ENCODE results near the gene CYP2W1.
"Not testable (repeated sequence)": the region's sequence is repeated elsewhere in the genome, so short reads cannot be mapped to it uniquely, and the experiment has no call there.

The CYP2W1 gene

GRCh38 chr7:999941-1000935, 17.3 kb downstream of the CYP2W1 start:
- H3K4me3 ChIP-seq, result peak overlapping the region; percentile 57
- peaks cover 11% of the 10 kb centered on the region; the same call in 1 of the 2 replicates for H3K36me3 ChIP-seq
- peak overlapping the region; percentile 71 for H3K9ac ChIP-seq
- H3K4me1 ChIP-seq, result peaks cover 78% of the 10 kb centered on the region
- TF ChIP-seq Cebpa-rat (IDR thresholded peaks at IDR 0.05), result no peak
- H3K9me3 ChIP-seq, result no peaks in the 10 kb centered on the region
- peak overlapping the region; percentile 95 for H3K4me2 ChIP-seq
- H4K20me1 ChIP-seq, result no peaks in the 10 kb centered on the region; the same call in 1 of the 2 replicates
- peak overlapping the region; percentile 74 for H3K27ac ChIP-seq
- H3K27me3 ChIP-seq, result peaks cover 11% of the 10 kb centered on the region; the same call in 1 of the 2 replicates

DNA sequence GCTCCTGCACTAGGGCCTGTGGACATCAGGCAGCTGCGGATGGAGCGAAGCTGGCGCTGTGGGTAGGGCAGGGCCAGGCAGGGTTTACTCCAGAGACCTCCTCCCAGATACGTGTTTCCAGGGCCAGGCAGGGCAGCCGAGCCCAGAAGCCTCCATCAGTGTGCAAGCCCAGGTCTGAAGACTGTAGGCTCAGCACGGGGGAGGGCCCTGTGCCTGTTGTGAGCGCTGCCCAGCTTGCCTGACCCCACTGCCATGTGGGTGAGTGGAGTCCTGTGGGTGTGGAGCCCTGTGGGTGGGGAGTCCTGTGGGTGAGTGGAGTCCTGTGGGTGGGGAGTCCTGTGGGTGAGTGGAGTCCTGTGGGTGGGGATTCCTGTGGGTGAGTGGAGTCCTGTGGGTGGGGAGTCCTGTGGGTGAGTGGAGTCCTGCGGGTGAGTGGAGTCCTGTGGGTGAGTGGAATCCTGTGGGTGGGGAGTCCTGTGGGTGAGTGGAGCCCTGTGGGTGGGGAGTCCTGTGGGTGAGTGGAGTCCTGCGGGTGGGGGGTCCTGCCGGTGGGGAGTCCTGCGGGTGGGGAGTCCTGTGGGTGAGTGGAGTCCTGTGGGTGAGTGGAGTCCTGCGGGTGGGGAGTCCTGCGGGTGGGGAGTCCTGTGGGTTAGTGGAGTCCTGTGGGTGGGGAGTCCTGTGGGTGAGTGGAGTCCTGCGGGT, 18.2 kb downstream of the CYP2W1 start:
- H3K9ac ChIP-seq, result peak overlapping the region; percentile 71
- not testable (repeated sequence) for H3K27me3 ChIP-seq, H4K20me1 ChIP-seq, H3K9me3 ChIP-seq
- peaks cover 21% of the 10 kb centered on the region; the same call in 1 of the 2 replicates for H3K36me3 ChIP-seq
- peak overlapping the region; percentile 74 for H3K27ac ChIP-seq
- H3K4me2 ChIP-seq, result peak overlapping the region; percentile 95
- H3K4me3 ChIP-seq, result peak overlapping the region; percentile 57
- H3K4me1 ChIP-seq, result peaks cover 78% of the 10 kb centered on the region

GRCh38 chr7:1002026-1002425, 19.0 kb downstream of the CYP2W1 start:
- Histone ChIP-seq H3K4me2 (peak overlapping the region; percentile 95), H3K27ac (0 out of 2 replicates have a peak overlapping the region, but pooled peaks have one; percentile 13), H3K36me3 (peaks cover 22% of the 10 kb centered on the region), H3K4me1 (peaks cover 78% of the 10 kb centered on the region)
- H3K4me3 ChIP-seq, H3K9me3 ChIP-seq, H4K20me1 ChIP-seq, H3K27me3 ChIP-seq, H3K9ac ChIP-seq: not testable (repeated sequence)

DNA sequence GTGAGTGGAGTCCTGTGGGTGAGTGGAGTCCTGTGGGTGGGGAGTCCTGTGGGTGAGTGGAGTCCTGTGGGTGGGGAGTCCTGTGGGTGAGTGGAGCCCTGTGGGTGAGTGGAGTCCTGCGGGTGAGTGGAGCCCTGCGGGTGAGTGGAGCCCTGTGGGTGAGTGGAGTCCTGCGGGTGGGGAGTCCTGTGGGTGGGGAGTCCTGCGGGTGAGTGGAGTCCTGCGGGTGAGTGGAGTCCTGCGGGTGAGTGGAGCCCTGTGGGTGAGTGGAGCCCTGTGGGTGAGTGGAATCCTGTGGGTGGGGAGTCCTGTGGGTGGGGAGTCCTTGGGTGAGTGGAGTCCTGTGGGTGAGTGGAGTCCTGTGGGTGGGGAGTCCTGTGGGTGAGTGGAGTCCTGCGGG, 19.5 kb downstream of the CYP2W1 start:
- not testable (repeated sequence) for H4K20me1 ChIP-seq, H3K9ac ChIP-seq, H3K27me3 ChIP-seq, H3K9me3 ChIP-seq, H3K4me3 ChIP-seq
- peak overlapping the region; percentile 95 for H3K4me2 ChIP-seq
- H3K4me1 ChIP-seq, result peaks cover 78% of the 10 kb centered on the region
- H3K36me3 ChIP-seq, result peaks cover 24% of the 10 kb centered on the region
- H3K27ac ChIP-seq, result 0 out of 2 replicates have a peak overlapping the region, but pooled peaks have one; percentile 13

GRCh38 chr7:1004018-1004852, 21.3 kb downstream of the CYP2W1 start:
- peaks cover 1% of the 10 kb centered on the region for H4K20me1 ChIP-seq
- H3K27ac ChIP-seq, result peak overlapping the region; percentile 93
- peaks cover 78% of the 10 kb centered on the region for H3K4me1 ChIP-seq
- no peaks in the 10 kb centered on the region for H3K9me3 ChIP-seq
- no peaks in the 10 kb centered on the region for H3K27me3 ChIP-seq
- H3K4me3 ChIP-seq, result peak overlapping the region; percentile 45
- H3K4me2 ChIP-seq, result peak overlapping the region; percentile 84
- TF ChIP-seq Cebpa-rat (IDR thresholded peaks at IDR 0.05), result no peak
- peaks cover 38% of the 10 kb centered on the region for H3K36me3 ChIP-seq
- H3K9ac ChIP-seq, result peak overlapping the region; percentile 69

DNA sequence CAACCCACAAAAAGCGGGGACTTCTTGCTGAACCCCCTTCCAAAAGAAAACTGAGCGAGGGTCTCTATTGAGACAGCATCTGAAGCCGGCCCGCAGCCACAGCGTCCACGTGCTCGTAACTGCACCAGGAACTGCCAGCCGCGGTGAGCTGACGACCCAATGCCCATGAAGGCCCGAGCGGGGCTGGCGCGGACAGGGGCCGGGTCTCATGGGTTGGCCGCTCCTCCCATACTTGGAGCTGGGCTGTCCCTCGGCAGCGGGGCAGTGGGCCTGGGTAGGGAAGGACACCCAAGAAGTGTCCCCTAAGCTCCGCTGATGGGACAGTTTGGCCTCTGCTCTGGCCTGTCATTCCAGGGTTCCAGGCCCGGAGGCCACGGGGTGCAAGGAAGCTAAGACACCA, 22.3 kb downstream of the CYP2W1 start:
- peaks cover 46% of the 10 kb centered on the region for H3K36me3 ChIP-seq
- no peak overlapping the region for H3K4me3 ChIP-seq
- no peaks in the 10 kb centered on the region for H3K9me3 ChIP-seq
- no peak for TF ChIP-seq Cebpa-rat (IDR thresholded peaks at IDR 0.05)
- no peak overlapping the region for H3K9ac ChIP-seq
- H3K4me2 ChIP-seq, result peak overlapping the region; percentile 84
- H3K4me1 ChIP-seq, result peaks cover 78% of the 10 kb centered on the region
- peak overlapping the region; percentile 93 for H3K27ac ChIP-seq
- H3K27me3 ChIP-seq, result no peaks in the 10 kb centered on the region
- peaks cover 12% of the 10 kb centered on the region for H4K20me1 ChIP-seq

GRCh38 chr7:1007901-1008300, 24.9 kb downstream of the CYP2W1 start:
- H3K36me3 ChIP-seq, result peaks cover 46% of the 10 kb centered on the region

DNA sequence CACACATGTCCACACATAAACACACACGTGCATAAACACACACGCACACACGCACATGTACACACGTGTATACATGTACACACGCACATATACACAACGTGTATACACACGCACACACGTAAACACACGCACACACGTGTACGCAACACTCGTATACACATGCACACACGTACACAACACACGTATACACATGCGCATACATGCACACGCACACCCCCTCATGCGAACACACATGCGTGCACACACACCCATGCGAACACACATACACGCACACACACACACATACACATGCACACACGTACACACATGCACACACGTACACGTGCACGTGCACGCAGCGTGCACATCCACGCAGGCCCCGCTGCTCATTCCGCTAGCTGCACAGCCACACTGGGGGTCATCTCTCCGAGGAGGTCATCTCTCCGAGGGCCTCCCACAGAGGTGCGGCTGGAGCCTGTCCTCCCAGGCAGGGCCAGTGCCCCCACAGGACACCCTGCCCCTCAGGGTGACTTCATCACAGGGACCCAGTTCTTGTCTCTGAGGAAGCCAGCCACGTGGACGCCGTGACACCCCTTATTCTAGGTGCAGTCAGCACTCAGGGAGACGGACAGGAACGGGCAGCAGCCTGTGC, 25.9 kb downstream of the CYP2W1 start:
- no peak overlapping the region for H3K9ac ChIP-seq

More at GRCh38 chr7:1007901-1008300, 24.9 kb downstream of the CYP2W1 start:
- peak overlapping the region; percentile 38; the same call in 1 of the 2 replicates for H3K9ac ChIP-seq
- H4K20me1 ChIP-seq, result peaks cover 34% of the 10 kb centered on the region
- H3K9me3 ChIP-seq, result no peaks in the 10 kb centered on the region
- no peak overlapping the region for H3K4me3 ChIP-seq
- H3K4me2 ChIP-seq, result peak overlapping the region; percentile 17; the same call in 1 of the 2 replicates
- H3K27ac ChIP-seq, result peak overlapping the region; percentile 66
- peaks cover 93% of the 10 kb centered on the region for H3K4me1 ChIP-seq
- no peak for TF ChIP-seq Cebpa-rat (IDR thresholded peaks at IDR 0.05)
- no peaks in the 10 kb centered on the region for H3K27me3 ChIP-seq

GRCh38 chr7:1009747-1010146, 26.8 kb downstream of the CYP2W1 start:
- no peak for TF ChIP-seq Cebpa-rat (IDR thresholded peaks at IDR 0.05)
- Histone ChIP-seq H3K36me3 (peaks cover 46% of the 10 kb centered on the region), H3K27ac (peak overlapping the region; percentile 62), H3K9ac (peak overlapping the region; percentile 32; the same call in 1 of the 2 replicates), H3K4me2 (peak overlapping the region; percentile 48), H3K27me3 (no peaks in the 10 kb centered on the region), H3K4me1 (peaks cover 100% of the 10 kb centered on the region), H3K4me3 (no peak overlapping the region), H3K9me3 (no peaks in the 10 kb centered on the region), H4K20me1 (peaks cover 52% of the 10 kb centered on the region)

More for the DNA sequence above, 25.9 kb downstream of the CYP2W1 start:
- Histone ChIP-seq H3K27ac (peak overlapping the region; percentile 62; the same call in 1 of the 2 replicates), H3K36me3 (peaks cover 46% of the 10 kb centered on the region), H3K9me3 (no peaks in the 10 kb centered on the region), H3K4me3 (no peak overlapping the region), H4K20me1 (peaks cover 43% of the 10 kb centered on the region), H3K27me3 (no peaks in the 10 kb centered on the region), H3K4me2 (peak overlapping the region; percentile 17; the same call in 1 of the 2 replicates), H3K4me1 (peaks cover 100% of the 10 kb centered on the region)
- TF ChIP-seq Cebpa-rat (IDR thresholded peaks at IDR 0.05), result no peak
